ENCODE data around the gene PAPOLB.

PAPOLB gene

GRCh38 chr7:4876586-4876985 lies 14.8 kb upstream of the PAPOLB start:
- no peak for DNase-seq

DNA sequence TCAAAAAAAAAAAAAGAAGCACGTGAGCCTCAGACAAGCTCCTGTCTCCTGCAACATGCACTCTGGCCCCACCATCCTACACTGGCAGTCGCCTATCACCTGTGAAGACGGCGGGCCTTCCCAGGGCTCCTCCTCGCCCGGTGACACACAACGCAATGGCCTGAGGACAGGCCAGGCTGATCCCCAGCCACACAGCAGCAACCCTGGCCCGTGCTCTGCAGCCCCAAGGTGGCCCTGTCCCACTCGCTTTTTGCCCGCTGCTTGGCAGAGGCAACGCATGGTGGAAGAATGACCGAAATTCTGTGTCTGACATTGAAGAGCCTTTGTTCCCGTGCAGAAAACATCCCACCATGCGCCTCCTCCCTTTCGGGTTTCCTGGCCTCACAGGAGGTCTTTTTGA lies 13.6 kb upstream of the PAPOLB start:
- DNase-seq, result no peak

- no peak for DNase-seq
Observed at GRCh38 chr7:4873071-4873944, 11.5 kb upstream of the PAPOLB start.

- DNase-seq, result no peak
Observed at GRCh38 chr7:4871930-4872675, 10.3 kb upstream of the PAPOLB start.

DNA sequence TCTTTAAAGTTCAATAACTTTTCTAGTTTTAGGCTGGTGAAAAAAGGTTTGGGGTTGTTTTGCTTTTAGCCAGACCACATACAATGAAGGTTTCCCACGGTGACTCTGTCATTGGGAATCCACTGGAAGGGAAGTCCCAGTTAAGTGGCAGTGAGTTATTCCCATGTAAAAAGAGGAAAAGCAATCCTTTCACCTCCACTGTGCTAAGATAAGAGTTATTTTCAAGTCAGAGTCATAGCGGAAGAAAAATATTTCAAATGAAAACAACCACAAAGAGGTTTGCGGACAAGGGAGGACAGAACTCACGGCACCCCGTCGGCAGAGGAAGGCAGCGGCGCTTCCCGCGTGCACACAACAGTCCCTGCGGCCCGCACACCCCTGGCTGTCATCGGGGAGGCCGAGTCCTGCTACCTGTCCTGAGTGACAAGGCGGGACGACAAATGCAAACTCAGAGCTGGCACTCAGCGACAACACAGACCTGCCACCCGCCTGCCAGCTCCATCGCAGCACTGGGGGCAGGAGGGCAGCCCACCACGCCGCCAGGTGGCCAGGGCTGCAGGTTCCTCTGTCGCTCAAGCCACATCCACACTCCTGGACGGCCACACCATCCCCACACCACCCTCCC lies 9.3 kb upstream of the PAPOLB start:
- DNase-seq, result no peak

GRCh38 chr7:4868493-4868892 lies 6.7 kb upstream of the PAPOLB start:
- DNase-seq, result no peak

- no peak for DNase-seq
Observed at GRCh38 chr7:4866528-4867496, 5.0 kb upstream of the PAPOLB start.

DNA sequence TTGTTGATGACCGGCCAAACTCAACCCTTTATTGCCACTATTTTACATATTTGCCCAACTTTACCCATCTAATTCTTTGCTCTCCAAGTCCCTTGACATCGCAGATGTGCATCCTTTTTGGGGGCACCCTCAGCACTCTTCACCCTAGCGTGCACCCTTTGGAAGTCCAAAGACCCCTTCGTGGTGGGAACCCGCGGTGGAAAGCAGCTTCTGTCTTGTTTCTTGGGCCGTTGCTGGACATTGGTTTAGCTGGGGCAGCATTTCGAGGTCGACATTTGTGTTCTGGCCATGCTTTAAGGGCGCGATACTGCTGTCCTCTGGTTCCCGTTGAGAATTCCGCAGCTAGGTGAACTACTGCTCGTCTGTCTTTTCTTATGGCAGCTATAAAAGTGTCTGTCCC lies 326 bp upstream of the PAPOLB start:
- no peak for DNase-seq

- DNase-seq, result no peak
Observed at GRCh38 chr7:4861227-4861626, 603 bp downstream of the PAPOLB start.

- no peak for DNase-seq
Observed at GRCh38 chr7:4857189-4857588, 4.6 kb downstream of the PAPOLB start.

DNA sequence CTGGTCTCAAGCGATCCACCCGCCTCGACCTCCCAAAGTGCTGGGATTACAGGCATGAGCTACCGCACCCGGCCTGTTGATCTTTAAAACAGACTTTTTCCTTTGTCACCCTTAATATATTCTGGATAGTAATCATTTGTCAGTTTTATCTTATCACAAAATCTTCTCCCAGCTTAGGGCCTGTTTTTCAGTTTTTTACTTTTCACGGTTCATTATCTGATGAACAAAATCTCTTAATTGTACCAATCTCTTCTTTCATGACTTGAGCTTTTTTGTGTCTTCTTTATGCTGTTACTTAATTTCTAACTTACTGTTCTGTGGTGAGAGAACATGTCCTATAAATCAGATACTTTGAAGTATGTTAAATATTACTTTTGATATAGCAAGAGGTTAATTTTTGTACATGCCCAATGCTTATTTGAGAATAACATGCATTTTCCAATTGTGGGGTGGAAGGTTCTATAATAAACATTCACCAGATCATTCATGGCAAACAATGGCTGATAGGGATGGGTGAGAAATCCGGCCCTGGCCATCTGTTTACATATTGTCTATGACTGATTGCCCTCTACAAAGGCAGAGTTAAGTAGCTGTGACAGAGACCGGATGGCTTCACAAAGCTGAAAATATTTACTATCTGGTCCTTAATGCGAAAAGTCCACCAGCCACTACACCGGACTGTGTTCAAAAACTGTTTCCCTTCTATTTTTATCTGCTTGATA lies 5.3 kb downstream of the PAPOLB start:
- DNase-seq, result no peak

- no peak for DNase-seq
Observed at GRCh38 chr7:4854916-4855315, 6.9 kb downstream of the PAPOLB start.

DNA sequence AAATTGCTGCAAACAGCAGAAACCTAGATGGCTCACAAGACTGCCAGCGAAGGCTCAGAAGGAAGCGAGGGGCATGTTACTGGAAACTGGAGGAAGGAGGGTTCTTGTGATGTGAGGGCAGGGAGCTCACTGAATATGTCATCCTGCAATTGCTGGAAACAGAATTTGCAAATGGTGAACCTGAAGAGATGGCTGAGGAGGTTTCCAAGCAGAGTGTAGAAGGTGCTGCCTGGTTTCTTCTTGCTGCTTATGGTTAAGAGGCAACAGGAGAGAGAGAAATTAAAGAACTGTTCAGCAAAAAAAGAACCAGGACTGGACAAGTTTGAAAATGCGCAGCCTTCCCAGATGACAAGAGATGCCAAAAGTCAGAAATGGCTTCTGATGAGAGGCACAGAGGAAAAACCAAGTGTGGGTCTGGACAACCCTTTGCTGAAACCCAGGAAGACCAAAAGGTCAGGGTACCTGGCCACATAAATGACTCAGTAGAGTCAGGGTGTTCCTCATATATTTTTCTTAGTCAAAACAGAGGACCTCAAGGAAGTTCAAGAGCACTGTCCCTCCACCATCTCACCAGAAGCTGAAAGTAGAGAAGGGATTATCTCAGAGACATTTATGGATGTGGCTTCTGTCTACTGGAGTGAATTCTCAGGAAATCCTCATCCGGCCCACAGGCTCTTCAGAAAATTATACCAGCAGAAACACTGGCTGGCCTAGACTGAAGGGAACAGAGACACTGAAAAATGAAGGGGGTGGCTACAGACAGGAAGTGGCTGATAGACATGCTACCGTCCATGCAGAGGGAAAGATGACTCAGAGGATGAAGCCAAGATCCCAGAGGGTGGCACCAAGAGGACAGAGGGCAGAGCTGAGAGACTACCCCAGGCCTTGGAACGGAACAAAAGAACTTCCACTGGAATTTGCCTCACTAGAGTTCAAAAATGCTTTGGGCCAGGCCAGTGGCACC lies 10.1 kb downstream of the PAPOLB start:
- no peak for DNase-seq

- no peak for DNase-seq
Observed at GRCh38 chr7:4850262-4850795, 11.5 kb downstream of the PAPOLB start.

GRCh38 chr7:4849390-4849789 lies 12.4 kb downstream of the PAPOLB start:
- DNase-seq, result no peak

- no peak for DNase-seq
Observed at GRCh38 chr7:4845740-4846142, 16.1 kb downstream of the PAPOLB start.

DNA sequence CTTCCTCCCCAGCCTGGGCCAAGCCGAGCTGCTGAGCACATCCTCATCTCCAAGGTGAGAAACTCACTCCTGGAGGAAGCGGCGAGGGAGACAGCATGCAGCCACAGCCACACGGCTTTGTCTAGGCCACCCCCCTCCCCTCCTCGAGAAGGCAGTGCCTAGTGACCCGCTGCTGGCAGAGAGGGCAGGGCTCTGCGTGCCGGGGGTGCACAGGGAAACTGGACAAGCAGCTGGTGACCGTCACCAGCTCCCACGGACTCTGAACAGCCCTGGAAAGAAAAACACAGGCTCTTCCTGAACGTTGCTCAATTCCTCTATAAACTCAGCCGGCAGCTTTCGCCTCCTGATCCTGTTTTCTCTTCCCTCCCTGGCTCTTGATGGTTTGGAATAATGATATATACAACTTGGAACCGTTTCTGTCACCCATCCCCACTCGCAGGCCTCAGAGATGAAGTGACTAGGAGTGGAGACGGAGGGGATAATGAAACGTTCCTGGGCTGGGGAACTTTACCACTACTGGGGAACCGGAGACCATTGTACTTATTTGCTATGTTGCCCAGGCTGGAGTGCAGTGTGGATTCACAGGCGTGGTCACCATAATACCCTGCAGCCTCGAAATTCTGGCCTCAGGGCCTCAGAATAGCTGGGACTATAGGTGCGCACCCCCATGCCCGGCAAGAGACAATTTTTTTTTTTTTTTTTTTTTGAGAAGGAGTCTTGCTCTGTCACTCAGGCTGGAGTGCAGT lies 19.3 kb downstream of the PAPOLB start:
- DNase-seq, result no peak

DNA sequence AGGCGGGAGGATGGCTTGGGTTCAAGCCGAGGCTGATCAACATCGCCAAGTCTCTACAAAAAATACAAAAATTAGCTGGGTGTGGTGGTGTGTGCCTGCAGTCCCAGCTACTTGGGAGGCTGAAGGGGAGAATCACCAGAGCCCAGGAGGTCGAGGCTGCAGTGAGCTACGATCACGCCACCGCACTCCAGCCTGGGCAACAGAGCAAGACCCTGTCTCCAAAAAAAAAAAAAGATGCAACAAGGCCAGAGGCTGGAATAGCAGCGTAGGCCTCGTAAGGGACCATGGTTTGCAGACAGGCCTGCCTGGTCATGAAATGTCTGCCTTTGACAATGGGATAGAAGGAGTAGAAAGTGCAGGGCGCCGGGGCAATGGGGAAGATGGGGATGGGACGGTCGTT lies 20.0 kb downstream of the PAPOLB start:
- no peak for DNase-seq

DNA sequence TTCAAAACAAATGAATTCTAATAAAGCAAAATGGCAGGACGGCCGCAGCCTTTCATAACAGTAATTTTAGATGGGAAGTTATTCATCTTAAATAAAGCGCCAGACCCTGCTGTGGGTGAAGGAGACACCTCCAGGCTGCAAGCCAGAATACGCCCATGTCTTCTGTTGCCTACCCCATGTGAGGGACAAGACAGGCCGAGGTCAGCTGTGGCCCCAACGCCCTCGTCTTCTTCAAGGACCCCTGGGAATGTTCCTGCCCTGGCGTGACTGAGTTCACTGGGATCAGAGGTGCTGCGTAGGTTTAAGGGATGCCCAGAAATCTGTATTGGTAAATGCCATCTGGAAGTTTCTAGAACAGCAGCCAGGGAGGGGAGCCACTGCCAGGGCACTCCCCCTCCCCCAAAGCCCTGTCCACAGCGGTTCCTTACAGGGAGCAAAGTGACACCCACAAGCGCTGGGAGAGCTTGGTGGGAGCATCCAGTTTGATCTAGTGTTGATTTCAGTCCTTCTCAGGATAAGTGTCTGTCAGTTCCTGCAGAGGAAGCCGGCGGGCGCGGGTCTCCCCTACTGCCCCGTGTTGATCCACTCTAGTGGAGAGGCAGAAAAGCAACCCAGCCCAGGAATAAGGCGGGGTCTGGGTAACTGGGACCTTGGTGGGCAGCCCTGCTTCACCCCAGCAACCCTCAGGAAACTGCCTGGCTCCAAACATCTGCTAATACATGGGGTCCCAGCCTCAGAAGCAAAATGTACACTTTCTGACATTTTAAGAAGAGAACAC lies 20.6 kb downstream of the PAPOLB start:
- DNase-seq, result no peak

Data from activated CD4-positive, CD25-positive, alpha-beta regulatory T cell (primary cell).